DMS53 treated with DMSO at 0.1 percent for 48 hours (cell line): ENCODE results near the gene B4GALNT1.

Experiments
- DNase-seq: peaks from one replicate; lab custom pipeline; 2025; ENCODE audit not compliant: unreplicated experiment; lab: John Stamatoyannopoulos, UW

The B4GALNT1 gene

GRCh38 chr12:57586832-57587429 is 46.1 kb downstream of the B4GALNT1 start:
- DNase-seq = no peak

- DNase-seq = no peak
These were observed 46.9 kb downstream of the B4GALNT1 start for GRCh38 chr12:57586128-57586527.

GRCh38 chr12:57585156-57585555 is 47.8 kb downstream of the B4GALNT1 start:
- DNase-seq = no peak

- no peak for DNase-seq
These were observed 48.3 kb downstream of the B4GALNT1 start for GRCh38 chr12:57584690-57585089.

- no peak for DNase-seq
These were observed 49.0 kb downstream of the B4GALNT1 start for GRCh38 chr12:57584050-57584449.

GRCh38 chr12:57583008-57583831 is 49.8 kb downstream of the B4GALNT1 start:
- peak; percentile 81 for DNase-seq

GRCh38 chr12:57582440-57582839 is 50.6 kb downstream of the B4GALNT1 start:
- no peak for DNase-seq

GRCh38 chr12:57581802-57582201 is 51.2 kb downstream of the B4GALNT1 start:
- DNase-seq = no peak

- DNase-seq = no peak
These were observed 52.6 kb downstream of the B4GALNT1 start for GRCh38 chr12:57580466-57580795.

- no peak for DNase-seq
These were observed 53.1 kb downstream of the B4GALNT1 start for GRCh38 chr12:57579677-57580465.

GRCh38 chr12:57579011-57579410 is 54.0 kb downstream of the B4GALNT1 start:
- no peak for DNase-seq

GRCh38 chr12:57577981-57578758 is 54.8 kb downstream of the B4GALNT1 start:
- no peak for DNase-seq

GRCh38 chr12:57576613-57577160 is 56.3 kb downstream of the B4GALNT1 start:
- no peak for DNase-seq
